ENCODE data around the gene EGFLAM.
"Not testable (repeated sequence)": the region's sequence is repeated elsewhere in the genome, so short reads cannot be mapped to it uniquely, and the experiment has no call there.

The EGFLAM gene

GRCh38 chr5:38379350-38379937, 121.1 kb downstream of the EGFLAM start:
- DNase-seq = no peak

GRCh38 chr5:38380537-38380936, 122.2 kb downstream of the EGFLAM start:
- no peak for DNase-seq

DNA sequence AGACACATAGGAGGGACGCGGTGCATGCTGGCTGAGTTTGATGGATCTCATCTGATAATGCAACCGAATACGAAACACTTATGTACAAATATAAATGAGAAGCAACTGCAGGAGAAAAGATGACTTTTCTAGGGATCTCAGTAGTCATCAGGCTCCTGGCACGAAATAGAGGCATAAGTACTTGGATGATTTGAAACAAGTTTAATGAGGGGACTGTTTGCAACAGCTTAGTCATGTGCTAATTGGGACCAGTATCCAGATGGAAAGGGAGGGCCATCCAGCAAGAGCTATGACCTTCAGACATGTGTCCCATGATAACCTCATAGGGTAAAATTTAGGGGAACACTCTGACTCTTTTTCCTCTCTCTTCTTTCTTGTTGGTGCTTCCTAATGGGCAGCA, 123.0 kb downstream of the EGFLAM start:
- no peak for DNase-seq

DNA sequence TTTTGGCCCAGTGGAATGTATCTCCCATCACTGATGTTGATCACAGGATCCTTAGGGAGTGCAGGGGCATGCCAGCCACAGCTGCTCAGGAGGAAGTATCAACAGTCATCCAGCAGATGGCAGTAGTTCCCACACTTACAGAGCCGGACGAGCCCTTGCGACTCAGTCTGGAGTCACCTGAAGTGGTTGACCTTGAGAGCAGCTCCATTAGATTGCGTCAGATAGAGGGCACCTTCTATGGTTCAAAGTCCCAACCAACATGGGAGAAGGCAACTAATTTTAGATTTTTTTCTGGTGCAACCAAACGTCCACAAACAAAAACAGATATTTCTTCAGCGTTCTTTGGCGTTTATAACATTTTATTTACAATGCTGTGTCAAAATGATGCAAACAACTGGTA, 124.5 kb downstream of the EGFLAM start:
- DNase-seq = peak; percentile 60

DNA sequence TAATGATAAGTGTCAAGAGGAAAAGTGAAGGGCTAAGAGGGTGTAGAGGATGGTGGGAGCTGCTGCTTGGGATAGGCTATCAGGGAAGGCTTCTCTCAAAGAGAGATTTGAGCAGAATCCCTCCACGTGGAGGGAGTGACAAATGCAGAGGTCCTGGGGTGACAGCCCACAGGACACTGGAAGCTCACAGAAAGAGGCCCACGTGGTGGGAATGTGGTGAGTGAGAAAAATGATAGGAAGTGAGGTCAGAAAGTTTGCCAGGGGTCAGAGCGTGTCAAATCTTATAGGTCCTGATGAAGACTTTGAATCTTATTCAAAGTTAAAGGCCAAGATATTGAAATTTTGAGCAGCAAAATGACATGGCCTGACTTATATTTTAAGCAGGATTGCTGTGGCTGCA, 125.3 kb downstream of the EGFLAM start:
- no peak for DNase-seq

- DNase-seq = no peak
These were observed 126.0 kb downstream of the EGFLAM start for GRCh38 chr5:38384396-38384795.

GRCh38 chr5:38387161-38387560, 128.8 kb downstream of the EGFLAM start:
- no peak for DNase-seq

GRCh38 chr5:38393636-38394035, 135.3 kb downstream of the EGFLAM start:
- no peak for DNase-seq

DNA sequence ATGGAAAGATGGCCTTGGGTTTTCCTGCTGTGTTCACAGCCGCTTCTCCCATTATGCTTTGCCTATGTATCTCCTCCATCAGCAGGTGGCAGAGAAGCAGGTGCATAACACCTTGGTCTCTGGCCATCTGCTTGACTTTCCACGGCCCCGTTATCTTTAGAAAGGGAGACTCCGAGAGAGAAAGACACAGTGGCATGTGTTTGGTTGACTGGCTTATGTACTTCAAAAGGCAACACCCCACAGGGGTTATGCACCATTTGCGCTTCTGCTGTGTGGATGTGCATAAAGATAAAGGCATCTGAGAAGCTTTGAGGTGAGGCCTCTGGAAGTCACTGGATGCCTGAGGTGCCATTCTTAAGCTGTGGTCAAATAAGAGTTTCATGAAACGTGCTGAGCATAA, 138.4 kb downstream of the EGFLAM start:
- no peak for DNase-seq

- no peak for DNase-seq
These were observed 142.0 kb downstream of the EGFLAM start for GRCh38 chr5:38400365-38400764.

DNA sequence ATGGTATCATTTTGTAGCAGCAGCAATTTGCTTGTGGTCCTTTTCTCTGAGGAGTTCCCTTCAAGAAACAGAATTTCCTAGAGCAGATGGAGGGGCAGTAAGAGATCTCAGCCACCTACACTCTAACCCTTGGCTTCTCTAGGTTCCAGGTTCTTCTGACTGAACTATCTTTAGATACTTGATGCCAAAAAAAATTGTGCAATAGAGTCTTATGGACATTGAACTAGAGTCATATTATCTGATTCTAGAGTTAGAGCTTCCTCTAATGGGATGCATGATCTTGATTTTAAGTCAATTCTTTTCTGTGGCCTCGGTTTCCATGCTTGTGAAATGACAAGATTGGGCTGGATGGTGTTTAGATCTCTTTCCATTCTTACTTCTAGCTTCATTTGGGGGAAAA, 142.8 kb downstream of the EGFLAM start:
- no peak for DNase-seq

DNA sequence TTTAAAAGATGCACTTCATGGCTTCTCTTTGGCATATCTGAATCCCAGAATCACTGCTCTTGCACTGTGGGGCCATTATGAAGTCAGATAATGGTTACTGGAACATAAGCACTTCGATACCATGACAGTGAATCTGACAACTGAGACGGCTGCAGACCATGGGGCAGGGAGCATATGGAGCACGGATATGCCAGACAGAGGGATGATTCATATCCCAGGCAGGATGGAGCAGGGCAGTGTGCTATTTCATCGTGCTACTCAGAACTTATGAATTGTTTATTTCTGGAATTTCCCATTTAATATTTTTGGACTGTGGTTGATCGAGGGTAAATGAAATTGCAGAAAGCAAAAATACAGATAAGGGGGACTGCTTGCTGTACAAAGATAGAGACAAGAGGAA, 145.0 kb downstream of the EGFLAM start:
- DNase-seq = no peak

- DNase-seq = no peak
These were observed 145.7 kb downstream of the EGFLAM start for GRCh38 chr5:38403877-38404635.

DNA sequence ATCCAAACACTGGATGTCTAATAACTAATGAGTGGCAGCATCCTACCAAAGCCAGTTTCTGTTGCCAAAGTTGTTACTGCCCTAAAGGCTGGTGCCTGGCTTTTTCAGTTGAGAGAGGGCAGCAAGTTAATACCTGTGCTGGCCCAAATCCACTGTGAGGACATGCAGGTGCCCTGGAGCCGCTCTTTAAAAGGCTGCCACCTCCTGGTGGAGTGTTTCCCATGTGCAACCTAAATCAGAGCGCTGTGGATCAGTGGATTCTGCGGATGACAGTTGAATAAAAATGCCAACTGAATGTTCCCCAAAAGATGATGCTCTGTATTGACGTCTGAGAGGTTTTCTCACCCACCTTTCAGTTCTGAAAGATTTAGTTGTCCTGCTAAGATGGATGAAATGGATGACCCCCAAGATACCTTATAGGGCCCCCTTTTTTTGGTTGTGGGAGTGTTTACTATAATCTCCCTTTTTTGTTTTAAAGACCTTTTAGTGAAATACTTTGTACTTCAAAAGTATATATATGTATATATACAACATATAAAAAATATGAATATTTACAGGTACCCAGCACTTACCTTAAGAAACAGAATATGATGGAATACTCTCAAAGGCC, 146.4 kb downstream of the EGFLAM start:
- DNase-seq = no peak

DNA sequence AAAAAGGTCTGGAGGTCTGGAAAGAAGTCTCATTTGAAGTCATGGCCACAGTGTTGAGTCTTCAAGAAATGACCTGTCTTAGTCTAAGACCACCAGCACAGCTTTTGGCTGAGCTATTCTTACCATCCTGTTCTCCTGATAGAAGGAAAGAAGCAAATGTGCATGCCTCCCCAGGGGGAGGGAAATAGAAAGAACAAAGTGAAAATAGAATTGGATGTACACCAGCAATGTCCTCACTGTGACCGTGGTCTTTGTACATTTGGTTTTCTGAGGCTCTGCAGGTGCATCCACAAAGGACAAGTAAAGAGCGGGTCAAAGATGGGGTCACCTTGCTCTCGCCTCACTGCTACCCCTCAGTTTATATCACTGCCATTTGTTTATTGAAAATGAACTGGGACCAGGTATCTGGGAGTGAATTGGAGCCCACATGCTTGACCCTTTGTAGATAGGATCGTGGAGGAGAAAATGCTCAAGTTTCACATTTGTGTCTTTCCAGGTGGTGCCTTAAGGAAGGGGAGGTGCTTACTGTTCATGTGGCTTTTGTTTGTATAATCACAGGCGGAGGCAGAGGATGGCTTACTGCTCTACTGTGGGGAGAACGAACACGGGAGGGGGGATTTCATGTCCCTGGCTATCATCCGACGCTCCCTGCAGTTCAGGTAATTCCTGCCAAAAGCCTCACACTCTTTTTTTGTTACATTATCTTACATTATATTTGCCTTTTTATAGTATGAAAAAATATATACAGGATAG, 150.3 kb downstream of the EGFLAM start:
- DNase-seq = no peak

DNA sequence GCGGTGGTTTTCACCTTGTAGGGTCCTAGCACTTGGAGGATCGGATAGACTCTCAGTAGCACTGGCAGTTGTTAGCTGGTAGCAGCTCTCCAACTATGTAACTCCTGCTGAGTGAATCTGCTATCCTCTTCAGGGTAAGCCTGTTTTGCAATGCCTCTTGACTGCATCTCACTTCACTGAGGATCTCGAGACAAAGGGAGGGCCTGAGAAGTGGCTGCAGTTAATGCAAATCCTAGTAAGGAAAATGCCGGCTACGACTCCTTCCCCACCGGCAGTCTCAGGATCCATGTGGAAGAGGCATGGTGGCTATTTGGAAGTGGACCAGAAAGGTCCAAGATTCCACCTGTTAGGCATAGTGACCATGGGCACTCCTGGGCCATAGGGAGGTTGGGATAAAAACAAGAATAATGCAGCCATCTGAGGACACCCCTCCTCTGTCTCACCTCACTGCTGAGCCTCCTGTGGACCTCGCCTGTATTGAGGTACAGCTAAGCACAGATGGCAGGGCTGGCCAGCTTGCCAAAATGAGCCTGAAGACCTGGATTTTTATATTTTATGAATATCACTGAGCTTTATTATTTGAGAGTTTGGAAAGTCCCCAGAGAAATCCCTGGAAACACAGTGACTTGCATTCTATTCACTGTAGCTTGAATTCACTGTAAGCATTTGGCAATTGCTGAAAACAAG, 152.1 kb downstream of the EGFLAM start:
- no peak for DNase-seq

GRCh38 chr5:38413696-38414095, 155.3 kb downstream of the EGFLAM start:
- no peak for DNase-seq

- no peak for DNase-seq
These were observed 156.0 kb downstream of the EGFLAM start for GRCh38 chr5:38414348-38414747.

GRCh38 chr5:38415772-38416171, 157.4 kb downstream of the EGFLAM start:
- DNase-seq = not testable (repeated sequence)

DNA sequence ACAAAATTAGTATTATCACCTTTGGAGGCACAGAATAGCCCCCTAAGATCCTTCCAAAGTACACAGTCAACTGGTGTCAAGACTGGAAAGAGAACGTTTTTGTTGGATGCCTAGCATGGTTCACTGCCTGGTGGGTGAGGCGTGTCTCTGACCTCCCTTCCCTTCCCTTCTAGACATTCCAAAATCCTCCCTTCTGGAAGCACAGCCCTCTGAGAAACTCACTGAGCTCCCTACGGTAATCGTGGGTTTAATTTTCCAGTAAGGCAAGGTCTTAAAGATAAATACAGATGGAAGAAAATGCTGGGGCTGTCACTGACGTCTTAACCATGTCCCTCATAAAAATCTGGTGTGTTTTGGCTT, 159.3 kb downstream of the EGFLAM start:
- no peak for DNase-seq

DNA sequence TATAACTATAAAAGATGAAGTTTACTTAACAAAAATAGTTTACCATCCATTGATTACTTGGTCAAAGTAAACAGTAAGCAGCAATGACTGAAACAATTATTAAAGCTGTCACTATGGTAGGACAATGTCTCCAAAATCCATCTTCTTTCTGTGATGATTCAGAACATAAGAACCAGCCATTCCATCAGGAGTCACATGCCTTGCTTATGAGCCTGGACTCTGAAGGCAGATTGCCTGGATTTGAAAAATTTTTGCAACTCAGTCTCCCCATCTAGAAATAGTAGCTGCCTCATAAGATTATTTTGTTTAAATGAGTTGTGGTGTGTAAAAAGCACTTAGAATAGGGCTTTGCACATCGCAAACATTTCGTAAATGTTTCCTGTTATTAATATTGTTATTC, 161.9 kb downstream of the EGFLAM start:
- no peak for DNase-seq

DNA sequence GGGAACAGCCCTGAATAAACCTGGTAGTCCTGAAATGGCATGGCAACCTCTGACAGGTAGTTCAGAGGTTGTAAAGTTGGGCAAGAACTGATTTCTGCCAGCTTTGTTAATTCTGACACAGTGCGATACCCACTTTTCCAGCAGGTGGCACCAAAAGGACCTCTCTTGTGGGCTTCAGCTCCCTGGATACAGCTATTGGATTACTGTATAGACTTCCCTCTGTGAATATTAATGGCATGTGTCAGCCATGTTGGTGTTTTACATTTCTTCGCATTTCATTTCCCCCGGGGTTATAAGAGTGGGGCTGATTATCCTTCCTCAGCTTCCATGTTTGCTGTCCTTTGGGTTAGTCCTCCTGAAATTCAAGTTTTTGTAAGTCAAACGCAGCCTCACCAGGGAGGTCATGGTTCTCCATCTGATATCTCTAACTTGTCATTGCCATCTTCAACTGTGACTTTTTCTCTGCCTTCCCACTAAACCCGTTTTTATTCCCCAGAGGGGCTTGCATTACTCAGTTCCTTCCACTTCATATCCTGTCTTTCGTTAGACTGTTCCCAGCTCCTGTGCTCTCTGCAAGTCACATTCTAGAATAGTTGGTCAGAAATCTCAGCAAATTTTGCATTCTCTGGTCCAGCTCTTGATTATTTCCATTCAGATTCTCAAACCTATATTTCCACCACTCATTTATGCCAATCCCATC, 162.5 kb downstream of the EGFLAM start:
- peak; percentile 8 for DNase-seq

DNA sequence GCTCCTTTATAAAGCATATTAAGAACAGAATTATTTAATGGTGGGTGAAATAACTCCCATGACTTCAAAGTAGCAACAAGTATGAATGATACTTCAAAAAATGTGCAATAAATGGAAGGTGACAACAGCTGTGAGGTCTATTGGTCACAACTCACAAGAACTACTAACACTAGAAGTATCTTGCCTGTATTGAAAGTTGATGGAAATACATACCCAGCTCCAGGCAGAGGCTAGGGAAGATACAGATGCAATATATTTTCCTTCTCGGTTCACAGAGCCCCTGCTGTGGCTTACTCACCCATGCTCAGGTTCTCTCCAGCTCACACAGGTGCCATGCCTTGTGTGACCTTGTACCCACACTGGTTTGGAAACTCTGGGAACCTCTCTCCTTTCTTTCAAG, 164.3 kb downstream of the EGFLAM start:
- DNase-seq = no peak
